ENCODE data around the gene CD22. TPM values are rescaled to one million over a fixed set of nuclear protein-coding genes. Genes with fewer than 3 reads are reported as not detected.

CD22 gene
- total RNA-seq, 1 experiment from 2014 or later, result not detected

GRCh38 chr19:35332817-35333216 is 3.8 kb downstream of the CD22 start:
- Histone ChIP-seq H3K9me3 (ENCODE audit: control insufficient read depth, low read depth, low read length) (no peaks in the 10 kb centered on the region), H3K4me2 (ENCODE audit: insufficient read depth, insufficient read length, low read length) (no peak overlapping the region)
- DNase-seq, result no peak

More at GRCh38 chr19:35332817-35333216, 3.8 kb downstream of the CD22 start:
- Histone ChIP-seq H3K9ac (ENCODE audit: extremely low read depth, insufficient read length, low read length) (no peak overlapping the region), H3K56ac (ENCODE audit: insufficient read length, low read depth, low read length) (no peak overlapping the region), H2BK20ac (ENCODE audit: low read depth, low read length, poor library complexity, severe bottlenecking) (no peak overlapping the region), H3K27ac (ENCODE audit: insufficient read length, low read depth, low read length) (no peak overlapping the region), H2BK5ac (ENCODE audit: insufficient read length, low read length) (no peak overlapping the region), H3K23ac (ENCODE audit: insufficient read length, low read depth, low read length) (no peak overlapping the region), H3K27me3 (ENCODE audit: insufficient read depth, low read length) (no peaks in the 10 kb centered on the region), H2AK5ac (ENCODE audit: insufficient read length, low read length) (no peak overlapping the region), H3K4me1 (ENCODE audit: insufficient read depth, low read length) (peaks cover 9% of the 10 kb centered on the region; the same call in 1 of the 2 replicates), H4K5ac (ENCODE audit: insufficient read length, low read depth, low read length) (no peak overlapping the region), H3K23me2 (ENCODE audit: insufficient read length, low read depth, low read length, poor library complexity, severe bottlenecking) (no peaks in the 10 kb centered on the region), H4K8ac (replicated peaks; ENCODE audit: insufficient read length, low read depth, low read length) (no peak overlapping the region), H3K79me2 (ENCODE audit: insufficient read depth, low read length) (no peaks in the 10 kb centered on the region), H3K79me1 (ENCODE audit: insufficient read depth, low read depth, low read length, poor library complexity, severe bottlenecking) (no peaks in the 10 kb centered on the region), H3K14ac (ENCODE audit: insufficient read depth, low read length) (no peak overlapping the region), H2BK12ac (ENCODE audit: insufficient read length, low read depth, low read length) (no peak overlapping the region), H4K91ac (ENCODE audit: insufficient read length, low read depth, low read length) (no peak overlapping the region), H3K18ac (ENCODE audit: insufficient read length, low read depth, low read length) (no peak overlapping the region), H2BK15ac (ENCODE audit: low read depth, low read length) (no peak overlapping the region), H3K4ac (ENCODE audit: low read depth, low read length) (no peak overlapping the region), H3T11ph (ENCODE audit: low read length) (no peak overlapping the region), H4K20me1 (ENCODE audit: control insufficient read depth, insufficient read depth, insufficient read length) (no peaks in the 10 kb centered on the region), H2AFZ (ENCODE audit: low read length) (no peak overlapping the region), H2BK120ac (ENCODE audit: low read depth, low read length, poor library complexity, severe bottlenecking) (no peak overlapping the region)
- H3K27me3 Mint-ChIP-seq (ENCODE audit: low read depth), result peaks cover 5% of the 10 kb centered on the region
- H3K4me3 Mint-ChIP-seq, result no peak overlapping the region
- TF ChIP-seq CTCF (conservative IDR thresholded peaks at IDR 0.05), result no peak
- no CpG with 5 or more reads among the region's 12 CpGs for WGBS (ENCODE audit: extremely low coverage, insufficient read length, low lambda C conversion rate)
- peaks cover 10 to 12% of the 10 kb centered on the region in 2 experiments for H3K4me1 Mint-ChIP-seq
- no peaks in the 10 kb centered on the region for H3K9me3 Mint-ChIP-seq
- H3K36me3 Mint-ChIP-seq (ENCODE audit: insufficient read depth in 1 of 3, low read depth in 3 of 3), result no peaks in the 10 kb centered on the region
- H3K27ac Mint-ChIP-seq, result no peak overlapping the region

Data from H9 (cell line).